LNCAP (cell line): ENCODE measurements around the gene NCOA1.

Experiments
- TF ChIP-seq, protein P1 (sequence below): fragments of 450-650 bp; IDR thresholded peaks from 2 replicates; pipeline ENCODE4 v1.5.1; 2017; ENCODE audit warnings: mild to moderate bottlenecking

Gene NCOA1

GRCh38 chr2:24482251-24482971, 8.6 kb upstream of the NCOA1 start:
- TF ChIP-seq, protein P1, sequence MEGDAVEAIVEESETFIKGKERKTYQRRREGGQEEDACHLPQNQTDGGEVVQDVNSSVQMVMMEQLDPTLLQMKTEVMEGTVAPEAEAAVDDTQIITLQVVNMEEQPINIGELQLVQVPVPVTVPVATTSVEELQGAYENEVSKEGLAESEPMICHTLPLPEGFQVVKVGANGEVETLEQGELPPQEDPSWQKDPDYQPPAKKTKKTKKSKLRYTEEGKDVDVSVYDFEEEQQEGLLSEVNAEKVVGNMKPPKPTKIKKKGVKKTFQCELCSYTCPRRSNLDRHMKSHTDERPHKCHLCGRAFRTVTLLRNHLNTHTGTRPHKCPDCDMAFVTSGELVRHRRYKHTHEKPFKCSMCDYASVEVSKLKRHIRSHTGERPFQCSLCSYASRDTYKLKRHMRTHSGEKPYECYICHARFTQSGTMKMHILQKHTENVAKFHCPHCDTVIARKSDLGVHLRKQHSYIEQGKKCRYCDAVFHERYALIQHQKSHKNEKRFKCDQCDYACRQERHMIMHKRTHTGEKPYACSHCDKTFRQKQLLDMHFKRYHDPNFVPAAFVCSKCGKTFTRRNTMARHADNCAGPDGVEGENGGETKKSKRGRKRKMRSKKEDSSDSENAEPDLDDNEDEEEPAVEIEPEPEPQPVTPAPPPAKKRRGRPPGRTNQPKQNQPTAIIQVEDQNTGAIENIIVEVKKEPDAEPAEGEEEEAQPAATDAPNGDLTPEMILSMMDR: no peak

GRCh38 chr2:24482972-24483300, 8.1 kb upstream of the NCOA1 start:
- TF ChIP-seq, protein P1: no peak

GRCh38 chr2:24485197-24485596, 5.9 kb upstream of the NCOA1 start:
- TF ChIP-seq, protein P1: no peak

- TF ChIP-seq, protein P1: no peak
Observed at GRCh38 chr2:24486636-24487205, 4.3 kb upstream of the NCOA1 start.

- TF ChIP-seq, protein P1: no peak
Observed at GRCh38 chr2:24489465-24490180, 1.4 kb upstream of the NCOA1 start.

- TF ChIP-seq, protein P1: no peak
Observed at GRCh38 chr2:24490181-24490689, 819 bp upstream of the NCOA1 start.

DNA sequence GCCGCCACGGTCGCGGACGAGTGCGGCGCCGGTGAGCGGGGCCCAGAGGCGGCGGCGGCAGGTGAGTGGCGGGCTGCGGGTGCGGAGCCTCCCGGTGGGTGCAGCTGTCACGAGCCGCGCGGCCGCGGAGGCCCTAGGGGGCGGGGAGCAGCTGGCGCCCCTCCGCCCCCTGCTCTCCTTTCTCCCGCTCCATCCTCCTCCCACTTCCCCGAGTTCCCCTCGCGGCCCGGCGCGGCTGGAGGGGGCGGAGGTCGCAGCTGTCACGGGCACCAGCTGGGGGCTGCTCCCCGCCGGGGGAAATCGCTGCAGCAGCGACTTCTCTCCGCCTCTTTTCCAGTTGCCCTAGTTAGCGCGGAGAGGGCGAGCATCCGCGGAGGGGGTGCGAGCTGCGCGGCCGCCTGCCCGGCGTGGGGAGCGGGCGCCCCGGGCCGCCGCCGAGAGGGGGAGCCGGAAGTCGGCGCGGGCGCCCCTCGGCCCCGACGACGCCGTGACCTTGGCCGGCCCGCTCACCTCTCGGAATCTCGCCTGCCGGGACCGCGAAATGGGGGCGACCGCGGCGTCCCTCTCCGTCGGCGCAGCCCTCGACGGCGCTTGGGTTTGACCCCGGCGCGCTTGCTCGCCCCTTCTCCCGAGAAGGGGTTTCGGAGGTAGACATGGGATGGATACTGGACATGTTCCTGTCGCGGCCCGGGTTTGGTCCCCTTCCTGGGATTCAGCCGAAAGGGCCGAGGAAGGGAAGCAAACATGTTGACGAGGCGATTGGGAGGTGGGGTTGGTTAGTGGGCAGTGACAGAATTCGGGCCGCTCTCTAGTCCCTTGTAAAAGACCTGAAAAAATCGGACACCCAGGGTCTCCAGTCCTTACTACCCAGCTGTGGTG, 727 bp downstream of the NCOA1 start:
- TF ChIP-seq, protein P1: no peak
